Activated CD8-positive, alpha-beta memory T cell treated with anti-CD3 and anti-CD28 coated beads for 48 hours (primary cell): ENCODE measurements around the gene C3orf62.
"Not testable (repeated sequence)": the region's sequence is repeated elsewhere in the genome, so short reads cannot be mapped to it uniquely, and the experiment has no call there.

Experiments
- DNase-seq, 3 experiments: peaks; one replicate each; pipeline ENCODE4 v3.0.0-alpha.2; 2020; ENCODE audit warnings: low read depth in 2 of 3, low spot score in 2 of 3

The C3orf62 gene

DNA sequence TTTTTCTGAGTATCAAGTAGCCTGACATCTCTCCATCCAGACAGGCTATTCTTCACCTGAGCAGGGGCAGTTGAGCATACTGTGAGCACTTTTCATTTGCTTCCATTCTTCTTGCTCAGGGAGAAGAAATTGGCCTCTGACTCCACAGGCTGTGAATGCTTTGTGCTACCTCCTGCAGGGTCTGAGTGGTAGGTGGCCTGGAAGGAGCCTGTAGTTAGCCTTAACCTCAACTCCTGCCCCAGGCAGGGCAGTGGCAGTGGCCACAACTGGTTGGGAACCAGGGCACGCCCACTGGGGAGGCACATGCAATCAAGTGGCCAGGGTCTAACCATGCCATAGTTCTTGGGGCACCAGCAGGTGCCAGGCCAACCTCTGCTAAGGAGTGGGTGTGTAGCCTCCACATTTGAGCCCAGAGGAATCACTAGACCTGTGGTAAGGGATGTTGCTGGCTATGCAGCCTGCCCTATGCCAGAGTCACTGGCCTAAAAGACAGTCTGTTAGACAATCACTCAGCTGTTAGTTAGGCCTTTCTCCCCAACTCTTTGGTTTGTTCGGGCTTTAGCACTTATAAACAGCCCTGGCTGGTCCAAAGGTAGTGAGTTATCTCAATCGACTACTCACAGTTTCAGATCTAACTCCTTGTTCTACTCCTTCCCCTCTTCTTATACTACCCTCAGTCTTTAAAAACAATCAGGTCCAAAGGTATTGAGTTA, 7.4 kb downstream of the C3orf62 start:
- DNase-seq = no peak

- DNase-seq = no peak
Observed at GRCh38 chr3:49266410-49267095, 10.5 kb downstream of the C3orf62 start.

- DNase-seq = no peak
Observed at GRCh38 chr3:49265661-49266386, 11.2 kb downstream of the C3orf62 start.

DNA sequence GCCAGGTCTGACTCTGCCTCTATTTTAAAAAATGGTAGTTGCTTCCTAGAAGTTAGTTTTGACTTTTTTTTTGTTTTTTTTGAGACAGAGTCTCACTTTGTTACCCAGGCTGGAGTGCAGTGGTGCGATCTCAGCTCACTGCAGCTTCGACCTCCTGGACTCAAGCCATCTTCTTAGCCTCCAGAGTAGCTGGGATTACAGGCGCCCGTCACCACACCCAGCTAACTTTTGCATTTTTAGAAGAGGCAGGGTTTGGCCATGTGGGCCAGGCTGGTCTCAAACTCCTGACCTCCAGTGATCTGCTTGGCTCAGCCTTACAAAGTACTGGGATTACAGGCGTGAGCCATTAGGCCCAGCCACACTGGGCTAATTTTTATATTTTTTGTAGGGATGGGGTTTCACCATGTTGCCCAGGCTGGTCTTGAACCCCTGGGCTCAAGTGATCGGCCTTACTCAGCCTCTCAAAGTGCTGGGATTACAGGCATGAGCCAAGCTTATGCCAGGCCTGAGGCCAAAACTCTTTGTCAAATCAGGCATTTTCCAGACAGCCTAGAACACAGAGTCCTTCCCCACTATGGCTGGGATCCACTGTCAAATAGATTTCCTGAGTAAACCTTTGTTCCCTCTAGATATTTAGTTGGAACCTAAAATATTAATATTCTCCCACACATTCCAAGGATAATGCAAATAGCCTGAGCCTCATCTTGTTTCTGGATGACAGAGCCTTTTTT, 13.7 kb downstream of the C3orf62 start:
- DNase-seq = no peak

DNA sequence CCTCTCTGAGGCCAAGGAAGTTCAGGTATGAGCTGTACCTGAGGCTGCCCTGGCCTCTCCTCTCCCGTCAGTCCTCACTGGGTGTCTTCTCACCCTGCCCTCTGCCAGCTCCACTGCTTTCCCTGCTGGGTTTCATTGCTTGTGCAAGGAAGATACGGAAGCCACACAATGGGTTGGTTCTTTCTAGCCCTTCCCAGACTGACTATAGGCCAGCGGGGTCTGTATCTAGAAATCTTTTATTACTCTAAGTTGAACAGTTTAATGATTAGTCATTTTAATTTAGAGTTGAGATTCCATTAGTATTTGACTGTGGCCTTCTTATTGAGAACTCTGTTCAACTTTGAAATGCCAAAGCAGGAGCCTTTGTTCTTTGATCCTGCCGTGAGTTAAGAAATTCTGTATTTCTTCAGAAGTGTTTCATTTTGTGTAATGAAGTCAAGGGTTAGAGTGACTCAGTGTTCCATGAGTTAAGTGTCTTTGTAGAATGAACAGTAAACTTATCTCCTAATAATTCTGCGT, 16.2 kb downstream of the C3orf62 start:
- DNase-seq = no peak

DNA sequence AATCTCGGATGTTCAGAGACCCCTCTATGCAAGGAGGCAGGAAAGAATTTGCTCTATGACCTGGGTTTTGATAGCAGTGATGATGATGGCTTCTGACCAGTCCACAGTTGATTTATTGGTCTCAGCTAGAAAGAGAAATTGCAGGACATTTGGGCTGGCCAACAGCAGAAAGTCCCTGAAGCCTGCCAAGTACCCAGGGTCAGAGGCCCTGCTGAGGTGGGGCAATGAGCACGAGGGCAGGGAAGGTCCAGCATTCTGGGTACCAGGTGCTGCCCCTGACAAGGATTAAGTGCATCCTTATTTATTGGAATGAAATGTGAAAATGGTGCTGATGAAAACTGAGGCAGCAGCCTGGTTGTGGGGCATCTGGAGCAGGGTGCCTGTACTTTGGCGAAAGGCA, 19.8 kb downstream of the C3orf62 start:
- DNase-seq = no peak

GRCh38 chr3:49255718-49256511, 21.1 kb downstream of the C3orf62 start:
- no peak for DNase-seq

DNA sequence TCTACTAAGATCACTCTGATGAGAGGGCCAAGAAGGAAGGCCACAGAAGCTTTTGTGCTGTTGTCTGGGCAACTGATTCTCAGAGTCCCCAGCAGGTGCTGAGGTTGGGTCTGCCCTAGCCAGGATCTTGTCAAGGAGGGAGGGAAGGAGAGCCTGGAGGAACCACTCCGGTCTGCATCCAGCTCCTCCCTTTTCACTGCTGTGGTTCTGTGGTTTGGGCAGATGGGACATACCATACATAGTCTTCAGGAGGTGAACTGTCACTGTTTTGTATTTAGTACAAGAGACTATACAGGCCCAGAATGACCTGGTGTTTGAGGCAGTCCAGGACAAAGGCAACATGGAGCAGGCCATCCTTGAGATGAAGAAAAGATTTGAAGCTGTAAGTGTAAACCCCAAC, 21.9 kb downstream of the C3orf62 start:
- DNase-seq = no peak

- DNase-seq = no peak
Observed at GRCh38 chr3:49253512-49253911, 23.5 kb downstream of the C3orf62 start.

- DNase-seq = no peak
Observed at GRCh38 chr3:49248840-49249227, 28.2 kb downstream of the C3orf62 start.

DNA sequence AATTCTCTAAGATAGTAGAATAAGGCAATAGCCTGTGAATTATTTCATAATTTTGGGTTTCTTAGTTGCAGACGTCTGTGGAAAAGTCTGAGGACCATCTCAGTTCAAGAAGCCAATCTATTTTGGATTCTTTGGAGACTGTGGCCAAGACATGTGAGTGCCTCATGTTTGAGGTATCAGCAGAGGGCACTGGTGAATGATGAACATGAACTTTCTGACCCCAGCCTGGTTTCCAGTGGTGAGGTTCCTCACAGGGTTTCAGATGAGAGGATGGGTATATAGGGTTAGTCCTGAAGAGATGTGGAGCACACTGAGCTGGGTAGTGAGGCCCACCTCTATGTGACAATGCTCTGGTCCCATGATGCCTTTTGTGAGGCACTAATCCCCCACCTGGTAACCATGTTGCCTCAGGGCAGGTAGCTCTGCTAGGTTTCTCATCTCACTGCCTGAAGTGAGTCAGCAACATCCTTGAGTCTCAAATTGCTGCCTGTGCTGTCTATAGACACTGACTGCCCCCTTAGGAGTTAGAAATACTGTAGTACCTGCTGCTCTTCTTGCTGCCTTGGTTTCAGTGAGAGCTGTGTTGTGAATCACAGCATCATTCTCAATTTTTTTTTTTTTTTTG, 32.3 kb downstream of the C3orf62 start:
- DNase-seq = no peak

GRCh38 chr3:49240091-49240490, 36.9 kb downstream of the C3orf62 start:
- DNase-seq = not testable (repeated sequence)

GRCh38 chr3:49238274-49239127, 38.5 kb downstream of the C3orf62 start:
- DNase-seq = no peak

- no peak for DNase-seq
Observed at GRCh38 chr3:49237344-49237743, 39.7 kb downstream of the C3orf62 start.

- DNase-seq = no peak
Observed at GRCh38 chr3:49236226-49236625, 40.8 kb downstream of the C3orf62 start.

DNA sequence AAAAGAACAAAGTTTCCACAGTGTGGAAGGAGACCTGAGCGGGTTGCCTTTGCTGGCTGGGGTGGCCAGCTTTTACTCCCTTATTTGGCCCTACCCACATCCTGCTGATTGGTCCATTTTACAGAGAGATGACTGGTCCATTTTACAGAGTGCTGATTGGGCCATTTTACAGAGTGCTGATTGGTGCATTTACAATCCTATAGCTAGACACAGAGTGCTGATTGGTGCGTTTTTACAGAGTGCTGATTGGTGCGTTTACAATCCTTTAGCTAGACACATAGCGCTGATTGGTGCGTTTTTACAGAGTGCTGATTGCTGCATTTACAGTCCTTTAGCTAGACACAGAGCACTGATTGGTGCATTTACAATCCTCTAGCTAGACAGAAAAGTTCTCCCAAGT, 48.2 kb downstream of the C3orf62 start:
- DNase-seq = not testable (repeated sequence)

DNA sequence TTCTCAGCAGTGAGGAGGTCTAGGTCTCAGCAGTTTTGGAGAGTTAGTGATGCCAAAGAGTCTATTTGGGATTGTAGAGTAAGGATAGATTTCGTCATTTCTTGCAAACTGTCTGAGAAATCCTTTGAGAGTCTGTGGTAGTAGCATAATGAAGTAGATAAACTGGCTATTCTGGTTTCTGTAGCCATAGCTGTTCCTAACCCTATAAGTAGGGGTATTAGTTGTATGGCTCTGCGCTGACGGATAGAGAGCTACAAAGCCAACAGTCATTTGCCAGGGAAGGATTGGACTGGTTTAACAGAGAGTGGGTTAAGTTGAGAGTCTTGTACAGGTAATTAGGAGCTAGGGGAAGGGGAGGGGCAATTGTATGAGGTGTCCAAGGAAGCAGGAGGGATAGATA, 55.0 kb downstream of the C3orf62 start:
- no peak for DNase-seq

DNA sequence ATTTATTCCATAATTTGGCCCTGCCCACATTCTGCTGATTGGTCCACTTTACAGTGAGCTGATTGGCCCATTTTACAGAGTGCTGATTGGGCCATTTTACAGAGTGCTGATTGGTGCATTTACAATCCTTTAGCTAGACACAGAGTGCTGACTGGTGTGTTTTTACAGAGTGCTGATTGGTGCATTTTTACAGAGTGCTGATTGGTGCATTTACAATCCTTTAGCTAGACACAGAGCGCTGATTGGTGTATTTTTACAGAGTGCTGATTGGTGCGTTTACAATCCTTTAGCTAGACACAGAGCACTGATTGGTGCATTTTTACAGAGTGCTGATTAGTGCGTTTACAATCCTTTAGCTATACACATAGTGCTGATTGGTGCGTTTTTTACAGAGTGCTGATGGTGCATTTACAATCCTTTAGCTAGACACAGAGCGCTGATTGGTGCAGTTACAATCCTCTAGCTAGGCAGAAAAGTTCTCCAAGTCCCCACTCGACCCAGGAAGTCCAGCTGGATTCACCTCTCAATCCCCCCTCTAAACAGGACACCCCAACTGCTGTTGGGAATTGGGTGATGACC, 56.0 kb downstream of the C3orf62 start:
- not testable (repeated sequence) for DNase-seq

DNA sequence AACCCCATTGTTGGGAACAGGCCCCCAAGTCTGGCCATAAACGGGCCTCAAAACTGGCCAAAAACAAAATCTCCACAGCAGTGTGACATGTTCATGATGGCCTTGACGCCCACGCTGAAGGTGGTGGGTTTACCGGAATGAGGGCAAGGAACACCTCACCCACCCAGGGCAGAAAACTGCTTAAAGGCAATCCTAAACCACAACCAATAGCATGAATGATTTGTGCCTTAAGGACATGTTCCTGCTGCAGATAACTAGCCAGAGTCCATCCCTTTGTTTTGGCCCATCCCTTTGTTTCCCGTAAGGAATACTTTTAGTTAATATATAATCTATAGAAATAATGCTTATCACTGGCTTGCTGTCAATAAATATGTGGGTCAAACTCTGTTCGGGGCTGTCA, 57.9 kb downstream of the C3orf62 start:
- no peak for DNase-seq
